Measurements from ENCODE around the gene ANKRD44.

DNA sequence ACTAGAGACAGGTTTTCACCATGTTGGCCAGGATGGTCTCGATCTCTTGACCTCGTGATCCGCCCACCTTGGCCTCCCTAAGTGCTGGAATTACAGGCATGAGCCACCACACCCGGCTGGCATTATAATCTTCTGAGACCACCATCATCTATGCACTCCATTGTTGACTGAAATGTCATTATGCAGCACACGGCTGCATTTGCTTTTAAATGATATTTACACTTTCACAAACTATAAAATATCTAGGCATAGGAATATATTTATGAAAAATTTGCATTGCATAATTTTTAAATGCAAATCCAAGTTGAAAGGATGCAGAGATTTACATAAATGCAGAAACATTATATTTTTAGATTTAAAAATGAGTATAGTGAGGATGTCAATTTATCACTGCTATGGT lies 30.0 kb upstream of the ANKRD44 start:
- TF ChIP-seq, protein P1, sequence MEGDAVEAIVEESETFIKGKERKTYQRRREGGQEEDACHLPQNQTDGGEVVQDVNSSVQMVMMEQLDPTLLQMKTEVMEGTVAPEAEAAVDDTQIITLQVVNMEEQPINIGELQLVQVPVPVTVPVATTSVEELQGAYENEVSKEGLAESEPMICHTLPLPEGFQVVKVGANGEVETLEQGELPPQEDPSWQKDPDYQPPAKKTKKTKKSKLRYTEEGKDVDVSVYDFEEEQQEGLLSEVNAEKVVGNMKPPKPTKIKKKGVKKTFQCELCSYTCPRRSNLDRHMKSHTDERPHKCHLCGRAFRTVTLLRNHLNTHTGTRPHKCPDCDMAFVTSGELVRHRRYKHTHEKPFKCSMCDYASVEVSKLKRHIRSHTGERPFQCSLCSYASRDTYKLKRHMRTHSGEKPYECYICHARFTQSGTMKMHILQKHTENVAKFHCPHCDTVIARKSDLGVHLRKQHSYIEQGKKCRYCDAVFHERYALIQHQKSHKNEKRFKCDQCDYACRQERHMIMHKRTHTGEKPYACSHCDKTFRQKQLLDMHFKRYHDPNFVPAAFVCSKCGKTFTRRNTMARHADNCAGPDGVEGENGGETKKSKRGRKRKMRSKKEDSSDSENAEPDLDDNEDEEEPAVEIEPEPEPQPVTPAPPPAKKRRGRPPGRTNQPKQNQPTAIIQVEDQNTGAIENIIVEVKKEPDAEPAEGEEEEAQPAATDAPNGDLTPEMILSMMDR (IDR thresholded peaks at IDR 0.05): no peak
- TF ChIP-seq POLR2AphosphoS5 (IDR thresholded peaks at IDR 0.05) (no peak), POLR2A (IDR thresholded peaks at IDR 0.05) (no peak), EP300 (IDR thresholded peaks at IDR 0.05) (no peak)

Data from gastroesophageal sphincter (tissue), 3 donors.